ENCODE measurements around the gene PSG7. TPM values are rescaled to one million over a fixed set of nuclear protein-coding genes. Genes with fewer than 3 reads are reported as not detected.
"Not testable (repeated sequence)": the region's sequence is repeated elsewhere in the genome, so short reads cannot be mapped to it uniquely, and the experiment has no call there.

Gene PSG7
- total and polyA plus RNA-seq, 4 donors, result not detected

- H3K27me3 ChIP-seq (ENCODE audit: control insufficient read depth in 3 of 3, insufficient read depth in 3 of 3, low read length in 2 of 3); H3K9me3 ChIP-seq (ENCODE audit: control insufficient read depth in 4 of 4, insufficient read depth in 3 of 4, low read length in 3 of 4); ATAC-seq (ENCODE audit: insufficient read depth, low FRiP score); H3K4me3 ChIP-seq; H3K27ac ChIP-seq (ENCODE audit: low read depth in 1 of 2, low read length in 1 of 2); H3K9ac ChIP-seq (ENCODE audit: insufficient read depth in 1 of 2, low read length in 2 of 2); H3K36me3 ChIP-seq (ENCODE audit: control insufficient read depth in 4 of 4, insufficient read depth in 4 of 4, low read length in 4 of 4); H3K4me1 ChIP-seq (ENCODE audit: control insufficient read depth in 5 of 5, insufficient read depth in 5 of 5, low read length in 5 of 5); DNase-seq: not testable (repeated sequence)
- WGBS, 2 donors, result 72% methylated on average over 4 of the region's 4 CpGs
These were observed 61.9 kb downstream of the PSG7 start for GRCh38 chr19:42874901-42875813.

GRCh38 chr19:42874136-42874535 lies 62.9 kb downstream of the PSG7 start:
- not testable (repeated sequence) for ATAC-seq (ENCODE audit: insufficient read depth, low FRiP score); H3K9me3 ChIP-seq (ENCODE audit: control insufficient read depth in 4 of 4, insufficient read depth in 3 of 4, low read length in 3 of 4); H3K9ac ChIP-seq (ENCODE audit: insufficient read depth in 1 of 2, low read length in 2 of 2); H3K27me3 ChIP-seq (ENCODE audit: control insufficient read depth in 3 of 3, insufficient read depth in 3 of 3, low read length in 2 of 3); H3K36me3 ChIP-seq (ENCODE audit: control insufficient read depth in 4 of 4, insufficient read depth in 4 of 4, low read length in 4 of 4); H3K4me3 ChIP-seq; DNase-seq; H3K27ac ChIP-seq (ENCODE audit: low read depth in 1 of 2, low read length in 1 of 2); H3K4me1 ChIP-seq (ENCODE audit: control insufficient read depth in 5 of 5, insufficient read depth in 5 of 5, low read length in 5 of 5)
- WGBS, 2 donors, result 85 to 94% methylated on average over 3 of the region's 3 CpGs

Other genes with a start within 250 kb of the PSG7 start
- not detected for gene PSG3, start 196.7 kb downstream of the PSG7 start, total RNA-seq
- not detected for gene PSG3, start 196.7 kb downstream of the PSG7 start, polyA plus RNA-seq
- gene PSG8, start 171.5 kb downstream of the PSG7 start, total RNA-seq, result not detected
- not detected for gene PSG8, start 171.5 kb downstream of the PSG7 start, polyA plus RNA-seq
- gene PSG1, start 57.5 kb downstream of the PSG7 start, total RNA-seq, result not detected
- gene PSG1, start 57.5 kb downstream of the PSG7 start, polyA plus RNA-seq, result not detected
- not detected for gene PSG6, start 19.3 kb downstream of the PSG7 start, total RNA-seq
- gene PSG6, start 19.3 kb downstream of the PSG7 start, polyA plus RNA-seq, result not detected
- gene PSG11, start 89.3 kb upstream of the PSG7 start, total RNA-seq, result not detected
- not detected for gene PSG11, start 89.3 kb upstream of the PSG7 start, polyA plus RNA-seq
- not detected for gene PSG2, start 145.5 kb upstream of the PSG7 start, total RNA-seq
- not detected for gene PSG2, start 145.5 kb upstream of the PSG7 start, polyA plus RNA-seq
- gene PSG5, start 249.3 kb upstream of the PSG7 start, total RNA-seq, result not detected
- gene PSG5, start 249.3 kb upstream of the PSG7 start, polyA plus RNA-seq, result not detected

Measured in lung (tissue), 10 donors.